Left lung (tissue), 10 donors: ENCODE measurements around the gene TBC1D14. TPM values are rescaled to one million over a fixed set of nuclear protein-coding genes. Genes with fewer than 3 reads are reported as not detected.

ENCODE experiments used
- ATAC-seq: fragments of 200-7000 bp; cut with Tn5 transposase; one replicate; pipeline ENCODE4 v1.9.1; 2020; ENCODE audit warnings: moderate library complexity
- DNase-seq, 4 donors: peaks; one replicate each; pipeline ENCODE4 v3.0.0-alpha.2; 2013 to 2020
- H3K27ac ChIP-seq, 2 donors: fragments of 200-600 bp; sonication (generic) in 1 of 2; one replicate each; pipeline versions ENCODE4 v1.5.0 to v1.8.0; 2020 to 2021
- H3K27me3 ChIP-seq, 2 donors: fragments of 200-600 bp; sonication (generic) in 1 of 2; one replicate each; pipeline versions ENCODE4 v1.5.0 to v1.8.0; 2020 to 2021
- H3K36me3 ChIP-seq, 2 donors: fragments of 200-600 bp; sonication (generic) in 1 of 2; one replicate each; pipeline versions ENCODE4 v1.5.0 to v1.8.0; 2020 to 2021
- H3K4me1 ChIP-seq, 2 donors: fragments of 200-600 bp; one replicate each; pipeline ENCODE4 v1.8.0; 2021
- H3K4me3 ChIP-seq, 2 donors: fragments of 200-600 bp; sonication (generic) in 1 of 2; one replicate each; pipeline versions ENCODE4 v1.5.0 to v1.8.0; 2020 to 2021; ENCODE audit warnings: mild to moderate bottlenecking in 1 of 2
- H3K9me3 ChIP-seq, 2 donors: fragments of 200-600 bp; sonication (generic) in 1 of 2; one replicate each; pipeline versions ENCODE4 v1.5.0 to v1.8.0; 2020 to 2021
- CTCF ChIP-seq, 2 donors: fragments of 200-600 bp; sonication (generic) in 1 of 2; IDR thresholded peaks; one replicate each; pipeline versions ENCODE4 v1.5.0 to v1.8.0; 2021; ENCODE audit warnings: antibody characterized with exemption in 2 of 2
- intact Hi-C, 2 donors: fragments of 100-400 bp; cut with DNase I; formaldehyde crosslinking; loops; one replicate each; pipeline versions ENCODE4 v1.11.2 to v1.14.2; 2022
- polyA plus RNA-seq, 6 donors: library from polyadenylated mRNA; unstranded; fragments of 120-200 nt; gene quantifications; one replicate each; pipeline ENCODE4 v1.2.1, GENCODE V29; 2013; ENCODE audit not compliant: insufficient read length in 6 of 6
- total RNA-seq, 2 donors: library from RNA; stranded (reverse); fragmentation: NEBNext Ultra II Directional; extraction: Animal tissue kit (Norgen Biotek cat#: 25700); gene quantifications; one replicate each; pipeline ENCODE4 v1.2.1, GENCODE V29; 2021
- donor health status: DM: no; HTN: yes; CAD: no.
- donor health status: DM: no; HTN: no; CAD: no.

The TBC1D14 gene
- total and polyA plus RNA-seq, 8 donors, result 39.2 to 73.4 (median 45.1) TPM

- no peaks in the 10 kb centered on the region for H3K4me1 ChIP-seq
- DNase-seq (no peak), ATAC-seq (no peak)
- peaks cover 0 to 100% of the 10 kb centered on the region in 2 donors for H3K36me3 ChIP-seq
- no peak for TF ChIP-seq CTCF (IDR thresholded peaks at IDR 0.05)
- no peak overlapping the region for H3K4me3 ChIP-seq
- intact Hi-C loops, result no loop called here
- no peaks in the 10 kb centered on the region for H3K9me3 ChIP-seq
- H3K27ac ChIP-seq, result no peak overlapping the region
- no peaks in the 10 kb centered on the region for H3K27me3 ChIP-seq
Measured at GRCh38 chr4:7004331-7004730, 94.7 kb downstream of the TBC1D14 start.

GRCh38 chr4:7005571-7005970 is 95.9 kb downstream of the TBC1D14 start:
- H3K27ac ChIP-seq, result no peak overlapping the region
- no peak overlapping the region for H3K4me3 ChIP-seq

GRCh38 chr4:7006411-7006810 is 96.8 kb downstream of the TBC1D14 start:
- intact Hi-C loops, result no loop called here
- Histone ChIP-seq H3K27me3 (no peaks in the 10 kb centered on the region), H3K36me3 (peaks cover 0 to 100% of the 10 kb centered on the region in 2 donors), H3K27ac (no peak overlapping the region), H3K9me3 (no peaks in the 10 kb centered on the region), H3K4me1 (no peaks in the 10 kb centered on the region), H3K4me3 (no peak overlapping the region)
- DNase-seq (no peak), ATAC-seq (no peak)
- TF ChIP-seq CTCF (IDR thresholded peaks at IDR 0.05), result no peak

More at GRCh38 chr4:7005571-7005970, 95.9 kb downstream of the TBC1D14 start:
- no peaks in the 10 kb centered on the region for H3K4me1 ChIP-seq
- H3K9me3 ChIP-seq, result no peaks in the 10 kb centered on the region
- TF ChIP-seq CTCF (IDR thresholded peaks at IDR 0.05), result no peak
- ATAC-seq, result no peak
- peaks cover 0 to 100% of the 10 kb centered on the region in 2 donors for H3K36me3 ChIP-seq
- H3K27me3 ChIP-seq, result no peaks in the 10 kb centered on the region
- intact Hi-C loops, result no loop called here
- no peak for DNase-seq

- Histone ChIP-seq H3K9me3 (no peaks in the 10 kb centered on the region), H3K4me3 (no peak overlapping the region), H3K36me3 (peaks cover 0 to 100% of the 10 kb centered on the region in 2 donors), H3K27me3 (no peaks in the 10 kb centered on the region), H3K27ac (no peak overlapping the region), H3K4me1 (no peaks in the 10 kb centered on the region)
- DNase-seq (no peak), ATAC-seq (no peak)
- no peak for TF ChIP-seq CTCF (IDR thresholded peaks at IDR 0.05)
- intact Hi-C loops, result no loop called here
Measured at GRCh38 chr4:7007142-7007907, 97.7 kb downstream of the TBC1D14 start.

- H3K36me3 ChIP-seq, result peaks cover 0 to 100% of the 10 kb centered on the region in 2 donors
- DNase-seq, result no peak
- H3K9me3 ChIP-seq, result no peaks in the 10 kb centered on the region
- no peak overlapping the region for H3K27ac ChIP-seq
- H3K27me3 ChIP-seq, result no peaks in the 10 kb centered on the region
- peak; percentile 29 for ATAC-seq
- intact Hi-C loops, result no loop called here
- TF ChIP-seq CTCF (IDR thresholded peaks at IDR 0.05), result no peak
- no peaks in the 10 kb centered on the region for H3K4me1 ChIP-seq
- H3K4me3 ChIP-seq, result no peak overlapping the region
Measured at GRCh38 chr4:7007944-7008343, 98.3 kb downstream of the TBC1D14 start.
